A673 (cell line): Measurements from ENCODE around the gene ITPKC. TPM values are rescaled to one million over a fixed set of nuclear protein-coding genes. Genes with fewer than 3 reads are reported as not detected.
A peak's percentile ranks its signal among the peaks of the same experiment; 100 is the strongest.

ENCODE experiments used
- BruUV-seq: library from RNA; stranded (reverse); fragments of 400-500 nt; replicated peaks from 2 replicates; lab custom pipeline; 2021; lab: Mats Ljungman, UMichigan
- CTCF ChIA-PET: fragments of 300-600 bp; sonication (Branson Sonifier 250); formaldehyde crosslinking; loops from one replicate; lab custom pipeline; 2022; ENCODE audit warnings: antibody characterized with exemption; lab: Charles Lee
- POLR2A ChIA-PET: fragments of 300-600 bp; sonication (Branson Sonifier 250); formaldehyde crosslinking; loops from one replicate; lab custom pipeline; 2022; ENCODE audit warnings: antibody characterized with exemption; ENCODE audit not compliant: low non-redundant PET; lab: Charles Lee
- DNase-seq: peaks from one replicate; pipeline ENCODE4 v3.0.0-alpha.2; 2015; ENCODE audit warnings: low spot score
- H3K27ac ChIP-seq: fragments of 200-600 bp; sonication (generic); 2 replicates; pipeline ENCODE4 v1.5.1; 2016; ENCODE audit warnings: mixed run types, low read depth, mild to moderate bottlenecking, mixed read lengths, antibody characterized with exemption, low read length; ENCODE audit not compliant: poor library complexity, severe bottlenecking
- H3K27me3 ChIP-seq: fragments of 200-600 bp; sonication (generic); replicated peaks from 2 replicates; pipeline ENCODE4 v1.6.1; 2017; ENCODE audit warnings: mixed run types, low read depth, mild to moderate bottlenecking, mixed read lengths, antibody characterized with exemption, low read length; ENCODE audit not compliant: insufficient read depth, poor library complexity
- H3K36me3 ChIP-seq: fragments of 200-600 bp; sonication (generic); 2 replicates; pipeline ENCODE4 v1.6.1; 2016; ENCODE audit warnings: mixed run types, mild to moderate bottlenecking, mixed read lengths, antibody characterized with exemption, low read length; ENCODE audit not compliant: insufficient read depth, poor library complexity, severe bottlenecking
- H3K4me1 ChIP-seq: fragments of 200-600 bp; sonication (generic); 2 replicates; pipeline ENCODE4 v1.6.1; 2017; ENCODE audit warnings: mixed run types, mild to moderate bottlenecking, mixed read lengths, antibody characterized with exemption, low read length; ENCODE audit not compliant: insufficient read depth, poor library complexity, severe bottlenecking
- H3K4me3 ChIP-seq: fragments of 200-600 bp; sonication (generic); 2 replicates; pipeline ENCODE4 v1.5.1; 2016; ENCODE audit warnings: low read depth, mixed run types, mild to moderate bottlenecking, mixed read lengths, low read length; ENCODE audit not compliant: poor library complexity, severe bottlenecking
- H3K9me3 ChIP-seq: fragments of 200-600 bp; sonication (generic); 2 replicates; pipeline ENCODE4 v1.6.1; 2016; ENCODE audit warnings: mixed run types, low read depth, mild to moderate bottlenecking, mixed read lengths, antibody characterized with exemption, low read length; ENCODE audit not compliant: poor library complexity, severe bottlenecking
- EZH2 ChIP-seq: fragments of 200-600 bp; sonication (generic); IDR thresholded peaks from 2 replicates; pipeline ENCODE4 v1.6.1; 2017; ENCODE audit warnings: borderline replicate concordance, low read depth, mild to moderate bottlenecking, mixed read lengths, antibody characterized with exemption, low read length; ENCODE audit not compliant: poor library complexity, severe bottlenecking
- intact Hi-C: fragments of 100-400 bp; cut with micrococcal nuclease; formaldehyde crosslinking; loops from one replicate; pipeline ENCODE4 v1.10.0; 2022; ENCODE audit not compliant: unreplicated experiment
- total RNA-seq: library from RNA; stranded (reverse); gene quantifications from 2 replicates; pipeline ENCODE4 v1.2.3, GENCODE V29; 2021
- TF ChIP-seq, protein P1 (sequence below): fragments of 300-800, 200-600 bp; sonication (generic); conservative IDR thresholded peaks from 2 replicates; pipeline ENCODE4 v1.5.1; 2017; ENCODE audit warnings: low read depth, mild to moderate bottlenecking, antibody characterized with exemption, low read length, moderate library complexity, mixed read lengths

The ITPKC gene
- total RNA-seq, 1 experiment from 2014 or later = 7.2 TPM

GRCh38 chr19:40693150-40693788 lies 23.6 kb upstream of the ITPKC start:
- Histone ChIP-seq H3K4me1 (peaks cover 17% of the 10 kb centered on the region), H3K27ac (peak overlapping the region; percentile 96), H3K4me3 (no peak overlapping the region), H3K9me3 (no peaks in the 10 kb centered on the region), H3K27me3 (no peaks in the 10 kb centered on the region), H3K36me3 (peaks cover 3% of the 10 kb centered on the region)
- intact Hi-C loops = no loop called here
- ChIA-PET CTCF (no interaction called here), POLR2A (no interaction called here)
- no peak for DNase-seq
- BruUV-seq = no TSS peak
- no peak for TF ChIP-seq EZH2
- TF ChIP-seq, protein P1, sequence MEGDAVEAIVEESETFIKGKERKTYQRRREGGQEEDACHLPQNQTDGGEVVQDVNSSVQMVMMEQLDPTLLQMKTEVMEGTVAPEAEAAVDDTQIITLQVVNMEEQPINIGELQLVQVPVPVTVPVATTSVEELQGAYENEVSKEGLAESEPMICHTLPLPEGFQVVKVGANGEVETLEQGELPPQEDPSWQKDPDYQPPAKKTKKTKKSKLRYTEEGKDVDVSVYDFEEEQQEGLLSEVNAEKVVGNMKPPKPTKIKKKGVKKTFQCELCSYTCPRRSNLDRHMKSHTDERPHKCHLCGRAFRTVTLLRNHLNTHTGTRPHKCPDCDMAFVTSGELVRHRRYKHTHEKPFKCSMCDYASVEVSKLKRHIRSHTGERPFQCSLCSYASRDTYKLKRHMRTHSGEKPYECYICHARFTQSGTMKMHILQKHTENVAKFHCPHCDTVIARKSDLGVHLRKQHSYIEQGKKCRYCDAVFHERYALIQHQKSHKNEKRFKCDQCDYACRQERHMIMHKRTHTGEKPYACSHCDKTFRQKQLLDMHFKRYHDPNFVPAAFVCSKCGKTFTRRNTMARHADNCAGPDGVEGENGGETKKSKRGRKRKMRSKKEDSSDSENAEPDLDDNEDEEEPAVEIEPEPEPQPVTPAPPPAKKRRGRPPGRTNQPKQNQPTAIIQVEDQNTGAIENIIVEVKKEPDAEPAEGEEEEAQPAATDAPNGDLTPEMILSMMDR = no peak

- BruUV-seq = no TSS peak
- Histone ChIP-seq H3K9me3 (no peaks in the 10 kb centered on the region), H3K4me3 (no peak overlapping the region), H3K27me3 (no peaks in the 10 kb centered on the region), H3K4me1 (peaks cover 17% of the 10 kb centered on the region), H3K27ac (no peak overlapping the region), H3K36me3 (peaks cover 3% of the 10 kb centered on the region)
- POLR2A ChIA-PET = no interaction called here
- DNase-seq = no peak
- intact Hi-C loops = no loop called here
- CTCF ChIA-PET = no interaction called here
- TF ChIP-seq, protein P1 = no peak
- no peak for TF ChIP-seq EZH2
Observed at GRCh38 chr19:40693896-40694295, 23.0 kb upstream of the ITPKC start.

DNA sequence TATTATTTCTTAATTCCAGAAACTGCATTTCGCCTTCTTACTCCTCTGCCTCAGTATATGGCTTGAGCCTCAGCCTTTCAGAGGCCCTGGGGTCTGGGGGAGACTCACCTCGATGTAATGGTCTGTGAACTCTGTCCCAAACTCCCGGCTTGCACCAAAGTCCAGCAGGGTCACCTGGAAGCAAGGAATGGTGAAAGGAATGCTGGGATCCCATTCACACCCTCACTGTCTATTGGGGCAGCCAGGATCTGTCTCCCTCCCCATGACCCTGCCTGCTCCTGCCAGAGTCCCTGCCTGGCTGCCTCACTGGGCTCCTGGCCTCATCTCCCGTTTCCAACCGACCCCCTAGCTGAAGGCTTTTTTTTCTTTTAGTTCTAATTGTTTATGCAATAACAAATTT lies 21.0 kb upstream of the ITPKC start:
- CTCF ChIA-PET = interaction anchor here (0.6 kb wide), 1 partner anchor 229 kb away, joined by 3 read pairs; the partner anchor contains the start of gene SPTBN4
- TF ChIP-seq EZH2 = no peak
- TF ChIP-seq, protein P1 = no peak
- H3K27ac ChIP-seq = no peak overlapping the region
- H3K4me3 ChIP-seq = no peak overlapping the region
- H3K9me3 ChIP-seq = no peaks in the 10 kb centered on the region
- peaks cover 9% of the 10 kb centered on the region for H3K4me1 ChIP-seq
- no TSS peak for BruUV-seq
- POLR2A ChIA-PET = no interaction called here
- no peaks in the 10 kb centered on the region for H3K27me3 ChIP-seq
- DNase-seq = no peak
- intact Hi-C loops = no loop called here
- H3K36me3 ChIP-seq = peaks cover 3% of the 10 kb centered on the region
